DMS114 treated with DMSO at 0.1 percent for 48 hours (cell line): ENCODE measurements around the gene ZNF428.

Experiments
- DNase-seq: peaks from one replicate; lab custom pipeline; 2025; ENCODE audit not compliant: unreplicated experiment; lab: John Stamatoyannopoulos, UW

The ZNF428 gene

DNA sequence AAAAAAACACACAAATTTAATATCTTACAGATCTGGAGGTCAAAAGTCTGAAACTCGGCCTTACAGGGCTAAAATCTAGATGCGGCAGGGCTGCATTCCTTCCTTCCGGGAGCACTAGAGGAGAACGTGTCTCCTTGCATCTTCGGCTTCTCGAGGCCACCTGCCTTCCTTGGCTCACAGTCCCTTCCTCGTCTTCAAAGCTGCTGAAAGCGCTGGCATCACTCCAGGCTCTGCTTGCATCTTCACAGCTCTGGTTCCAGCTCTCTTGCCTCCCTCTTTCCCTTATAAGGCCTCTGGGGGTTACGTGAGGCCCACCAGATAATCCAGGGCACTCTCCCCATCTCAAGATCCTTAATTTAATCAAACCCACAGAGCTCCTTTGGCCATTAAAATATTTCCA is 54.6 kb downstream of the ZNF428 start:
- DNase-seq, result no peak

- DNase-seq, result no peak
Observed at GRCh38 chr19:43563816-43564457, 55.5 kb downstream of the ZNF428 start.

DNA sequence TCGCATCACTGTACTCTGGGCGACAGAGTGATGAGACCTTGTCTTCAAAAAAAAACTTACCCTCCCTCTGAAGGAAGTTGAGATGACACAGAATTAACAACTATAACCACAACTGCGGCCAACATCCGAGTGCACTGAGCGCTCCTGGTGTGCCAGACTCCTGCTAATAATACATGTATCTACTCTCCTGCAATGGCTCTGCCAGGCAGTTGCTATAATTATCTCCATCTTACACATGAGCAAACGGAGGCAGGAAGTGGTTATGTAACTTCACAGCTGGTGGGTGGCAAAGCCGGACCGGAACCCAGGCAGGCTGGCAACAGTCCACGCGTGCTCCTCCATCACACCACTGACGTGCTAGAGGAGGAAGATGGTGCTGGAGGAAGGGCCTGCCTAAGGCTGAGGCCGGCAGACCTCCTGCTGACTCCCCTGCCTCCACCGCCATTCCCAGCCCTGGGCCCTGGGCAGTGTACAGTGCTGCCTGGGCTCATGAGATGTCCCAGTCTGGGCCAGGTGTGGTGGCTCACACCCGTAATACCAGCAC is 56.7 kb downstream of the ZNF428 start:
- DNase-seq, result no peak

- no peak for DNase-seq
Observed at GRCh38 chr19:43562226-43562697, 57.2 kb downstream of the ZNF428 start.

DNA sequence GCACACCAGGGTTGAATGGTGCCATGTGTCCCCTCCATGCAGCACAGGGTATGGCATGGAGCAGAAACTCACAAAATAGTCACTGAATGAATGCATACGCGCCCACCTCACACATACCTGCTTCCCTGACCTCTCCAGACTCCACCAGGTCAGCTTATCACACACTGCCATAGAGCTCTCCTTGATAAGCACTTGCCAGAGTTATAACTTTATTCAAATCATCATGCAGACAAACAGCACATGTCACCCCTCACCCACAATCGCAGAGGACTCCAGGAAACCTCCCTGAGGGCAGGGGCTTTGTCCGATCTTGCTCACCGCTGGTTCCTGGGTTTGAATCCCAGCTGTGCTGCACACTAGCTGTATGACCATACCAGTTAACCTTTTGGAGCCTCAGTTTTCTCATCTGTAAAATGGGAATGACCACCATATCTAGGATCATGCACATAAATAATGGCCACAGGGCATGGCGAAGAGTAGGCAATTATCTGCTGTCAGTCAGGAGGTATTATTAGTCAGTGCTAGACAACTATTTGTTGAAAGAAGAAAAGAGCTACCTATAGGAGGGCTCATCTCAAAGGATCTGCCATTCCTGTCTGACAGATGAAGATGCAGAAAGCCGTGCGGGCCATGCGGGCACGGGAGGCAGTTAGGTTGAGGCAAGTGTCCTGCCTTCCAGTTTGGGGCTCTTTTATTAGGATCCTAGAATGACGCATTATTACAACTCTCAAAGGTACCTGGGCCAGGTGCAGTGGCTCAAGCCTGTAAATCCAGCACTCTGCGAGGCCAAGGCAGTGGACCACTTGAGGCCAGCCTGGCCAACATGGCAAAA is 58.1 kb downstream of the ZNF428 start:
- no peak for DNase-seq

DNA sequence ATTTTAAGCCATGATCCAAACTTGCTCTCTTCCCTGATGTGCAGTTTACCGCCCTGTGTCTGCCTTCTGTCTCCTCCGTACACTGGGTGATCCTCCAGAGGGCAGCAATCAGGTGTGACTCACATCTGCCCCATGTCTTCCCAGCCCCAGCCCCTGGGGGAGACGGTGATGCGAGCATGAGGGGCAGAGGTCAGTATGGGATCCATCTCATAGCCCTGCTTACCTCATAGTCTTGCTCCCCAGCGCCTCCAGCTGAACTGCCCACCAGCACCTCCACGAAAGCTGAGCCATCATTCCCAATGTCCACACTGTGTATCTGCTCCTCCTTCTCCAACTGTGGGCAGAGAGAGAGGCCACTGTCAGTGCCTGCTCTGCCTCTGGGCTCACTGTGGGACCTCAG is 58.7 kb downstream of the ZNF428 start:
- DNase-seq, result no peak
